Adipocyte (in vitro differentiated cells): ENCODE measurements around the gene ADAMTS19.
A peak's percentile ranks its signal among the peaks of the same experiment; 100 is the strongest.
"Not testable (repeated sequence)": the region's sequence is repeated elsewhere in the genome, so short reads cannot be mapped to it uniquely, and the experiment has no call there.

Experiments used
- DNase-seq: peaks from one replicate; pipeline ENCODE4 v3.0.0-alpha.2; 2015; ENCODE audit warnings: low read depth
- H3K27me3 ChIP-seq: replicated peaks from 2 replicates; pipeline ENCODE4 v1.7.0; 2013; ENCODE audit warnings: mild to moderate bottlenecking, low read length, moderate library complexity; ENCODE audit not compliant: control insufficient read depth, insufficient read depth
- H3K36me3 ChIP-seq: 2 replicates; pipeline ENCODE4 v1.7.0; 2013; ENCODE audit warnings: low read length, mild to moderate bottlenecking, moderate library complexity; ENCODE audit not compliant: control insufficient read depth, insufficient read depth, severe bottlenecking
- H3K4me1 ChIP-seq: 2 replicates; pipeline ENCODE4 v1.7.0; 2013; ENCODE audit warnings: mild to moderate bottlenecking, low read length, moderate library complexity; ENCODE audit not compliant: control insufficient read depth, insufficient read depth
- H3K4me3 ChIP-seq: 2 replicates; pipeline ENCODE4 v1.7.0; 2013; ENCODE audit warnings: mild to moderate bottlenecking, low read length, moderate library complexity
- H3K9ac ChIP-seq: 2 replicates; pipeline ENCODE4 v1.7.0; 2013; ENCODE audit warnings: mild to moderate bottlenecking, low read length, moderate library complexity
- H3K9me3 ChIP-seq: 2 replicates; pipeline ENCODE4 v1.7.0; 2013; ENCODE audit warnings: mild to moderate bottlenecking, low read length, moderate library complexity; ENCODE audit not compliant: control insufficient read depth

Gene ADAMTS19

GRCh38 chr5:129593525-129593924 lies 133.4 kb downstream of the ADAMTS19 start:
- peaks cover 5% of the 10 kb centered on the region for H3K4me1 ChIP-seq
- no peak overlapping the region for H3K4me3 ChIP-seq
- H3K9me3 ChIP-seq: no peaks in the 10 kb centered on the region
- H3K9ac ChIP-seq: no peak overlapping the region
- no peaks in the 10 kb centered on the region for H3K36me3 ChIP-seq
- H3K27me3 ChIP-seq: no peaks in the 10 kb centered on the region
- DNase-seq: peak; percentile 15

GRCh38 chr5:129601576-129601975 lies 141.5 kb downstream of the ADAMTS19 start:
- H3K27me3 ChIP-seq: no peaks in the 10 kb centered on the region
- no peaks in the 10 kb centered on the region for H3K36me3 ChIP-seq
- no peak for DNase-seq
- H3K4me3 ChIP-seq: no peak overlapping the region
- no peaks in the 10 kb centered on the region for H3K9me3 ChIP-seq
- no peak overlapping the region for H3K9ac ChIP-seq
- H3K4me1 ChIP-seq: no peaks in the 10 kb centered on the region

- Histone ChIP-seq H3K36me3 (no peaks in the 10 kb centered on the region), H3K4me3 (no peak overlapping the region), H3K9me3 (no peaks in the 10 kb centered on the region), H3K9ac (no peak overlapping the region), H3K27me3 (no peaks in the 10 kb centered on the region), H3K4me1 (no peaks in the 10 kb centered on the region)
- DNase-seq: no peak
These were observed 148.3 kb downstream of the ADAMTS19 start for GRCh38 chr5:129608350-129608749.

GRCh38 chr5:129609710-129610109 lies 149.6 kb downstream of the ADAMTS19 start:
- Histone ChIP-seq H3K36me3 (no peaks in the 10 kb centered on the region), H3K9me3 (no peaks in the 10 kb centered on the region), H3K4me1 (no peaks in the 10 kb centered on the region), H3K27me3 (no peaks in the 10 kb centered on the region), H3K9ac (no peak overlapping the region), H3K4me3 (no peak overlapping the region)
- DNase-seq: no peak

GRCh38 chr5:129616517-129616916 lies 156.4 kb downstream of the ADAMTS19 start:
- Histone ChIP-seq H3K36me3 (no peaks in the 10 kb centered on the region), H3K9me3 (no peaks in the 10 kb centered on the region), H3K4me1 (peaks cover 3% of the 10 kb centered on the region), H3K4me3 (no peak overlapping the region), H3K9ac (no peak overlapping the region), H3K27me3 (no peaks in the 10 kb centered on the region)
- no peak for DNase-seq

GRCh38 chr5:129617206-129617605 lies 157.1 kb downstream of the ADAMTS19 start:
- Histone ChIP-seq H3K36me3 (no peaks in the 10 kb centered on the region), H3K4me1 (peaks cover 3% of the 10 kb centered on the region), H3K4me3 (no peak overlapping the region), H3K9me3 (no peaks in the 10 kb centered on the region), H3K27me3 (no peaks in the 10 kb centered on the region), H3K9ac (no peak overlapping the region)
- no peak for DNase-seq

- H3K4me3 ChIP-seq: peak overlapping the region; percentile 67
- peaks cover 3% of the 10 kb centered on the region for H3K4me1 ChIP-seq
- H3K36me3 ChIP-seq: no peaks in the 10 kb centered on the region
- no peaks in the 10 kb centered on the region for H3K9me3 ChIP-seq
- peak overlapping the region; percentile 46 for H3K9ac ChIP-seq
- H3K27me3 ChIP-seq: no peaks in the 10 kb centered on the region
- no peak for DNase-seq
These were observed 159.7 kb downstream of the ADAMTS19 start for GRCh38 chr5:129619782-129620181.

- Histone ChIP-seq H3K36me3 (no peaks in the 10 kb centered on the region), H3K27me3 (no peaks in the 10 kb centered on the region), H3K4me1 (no peaks in the 10 kb centered on the region), H3K9me3 (no peaks in the 10 kb centered on the region), H3K9ac (no peak overlapping the region), H3K4me3 (no peak overlapping the region)
- no peak for DNase-seq
These were observed 162.4 kb downstream of the ADAMTS19 start for GRCh38 chr5:129622531-129622930.

GRCh38 chr5:129629575-129629974 lies 169.5 kb downstream of the ADAMTS19 start:
- Histone ChIP-seq H3K4me1 (no peaks in the 10 kb centered on the region), H3K4me3 (no peak overlapping the region), H3K9ac (no peak overlapping the region), H3K36me3 (no peaks in the 10 kb centered on the region), H3K27me3 (no peaks in the 10 kb centered on the region), H3K9me3 (peaks cover 15% of the 10 kb centered on the region)
- DNase-seq: no peak

- H3K36me3 ChIP-seq: no peaks in the 10 kb centered on the region
- no peak for DNase-seq
These were observed 170.0 kb downstream of the ADAMTS19 start for GRCh38 chr5:129630101-129630500.

GRCh38 chr5:129631961-129632360 lies 171.9 kb downstream of the ADAMTS19 start:
- no peak for DNase-seq
- no peaks in the 10 kb centered on the region for H3K4me1 ChIP-seq
- no peaks in the 10 kb centered on the region for H3K27me3 ChIP-seq
- no peak overlapping the region for H3K4me3 ChIP-seq
- H3K9ac ChIP-seq: no peak overlapping the region
- H3K9me3 ChIP-seq: peaks cover 15% of the 10 kb centered on the region
- no peaks in the 10 kb centered on the region for H3K36me3 ChIP-seq

More at GRCh38 chr5:129630101-129630500, 170.0 kb downstream of the ADAMTS19 start:
- H3K4me3 ChIP-seq: no peak overlapping the region
- H3K9me3 ChIP-seq: peaks cover 15% of the 10 kb centered on the region
- no peaks in the 10 kb centered on the region for H3K4me1 ChIP-seq
- no peak overlapping the region for H3K9ac ChIP-seq
- no peaks in the 10 kb centered on the region for H3K27me3 ChIP-seq

- DNase-seq: not testable (repeated sequence)
These were observed 177.4 kb downstream of the ADAMTS19 start for GRCh38 chr5:129637501-129637900.

More at GRCh38 chr5:129637501-129637900, 177.4 kb downstream of the ADAMTS19 start:
- H3K9me3 ChIP-seq: peaks cover 15% of the 10 kb centered on the region
- not testable (repeated sequence) for H3K4me1 ChIP-seq, H3K36me3 ChIP-seq, H3K4me3 ChIP-seq, H3K9ac ChIP-seq, H3K27me3 ChIP-seq
